HepG2 (cell line): Measurements from ENCODE around the gene CLASP2. TPM values are rescaled to one million over a fixed set of nuclear protein-coding genes. Genes with fewer than 3 reads are reported as not detected.

Experiments
- ATAC-seq: fragments of 200-7000 bp; cut with Tn5 transposase; 3 replicates; pipeline ENCODE4 v1.9.1; 2020; ENCODE audit warnings: mild to moderate bottlenecking, moderate library complexity
- BruUV-seq: library from RNA; stranded (reverse); fragments of 400-500 nt; replicated peaks from 2 replicates; lab custom pipeline; 2021; lab: Mats Ljungman, UMichigan
- CTCF ChIA-PET: fragments of 300-600 bp; formaldehyde crosslinking; extraction: SDS; loops from one replicate; lab custom pipeline; 2021; ENCODE audit warnings: low total read pairs, inconsistent platforms, low intra/inter-chr PET ratio; lab: Yijun Ruan, JAX
- POLR2A ChIA-PET: fragments of 350-600 bp; sonication (Branson Sonifier 250); formaldehyde crosslinking; loops from one replicate; lab custom pipeline; 2020; ENCODE audit warnings: antibody characterized with exemption, inconsistent platforms; lab: Yijun Ruan, JAX
- DNase-seq: peaks from one replicate; pipeline ENCODE4 v3.0.0-alpha.2; 2015; ENCODE audit warnings: low spot score
- FAIRE-seq: peaks from 3 replicates; lab custom pipeline; 2011; peaks lifted over from hg19 to GRCh38; lab: Jason Lieb, UNC
- H2AFZ ChIP-seq: one replicate; pipeline ENCODE4 v1.6.1; 2011; ENCODE audit warnings: low read length, inconsistent platforms
- H3K27ac ChIP-seq: fragments of 300-600 bp; 3 replicates; pipeline ENCODE4 v1.8.0; 2011; ENCODE audit warnings: mixed run types, mild to moderate bottlenecking, mixed read lengths, low read length, inconsistent platforms; ENCODE audit not compliant: insufficient read depth; ENCODE audit errors: extremely low read length
- H3K27me3 ChIP-seq, 2 experiments: fragments of 200-600 bp in 1 of 2; 2 replicates in 1 of 2; 3 replicates in 1 of 2; pipeline versions ENCODE4 v1.6.0 to v1.8.0; 2011; ENCODE audit warnings: low read length in 2 of 2, mild to moderate bottlenecking in 2 of 2, moderate library complexity in 2 of 2, inconsistent platforms in 1 of 2; ENCODE audit not compliant: insufficient read depth in 2 of 2, control insufficient read depth in 1 of 2
- H3K36me3 ChIP-seq, 2 experiments: fragments of 200-600 bp in 1 of 2; replicated peaks in 1 of 2; 2 replicates in 1 of 2; 3 replicates in 1 of 2; pipeline versions ENCODE4 v1.5.1 to v1.8.0; 2011; ENCODE audit warnings: low read length in 2 of 2, inconsistent platforms in 1 of 2; ENCODE audit not compliant: insufficient read depth in 2 of 2, control insufficient read depth in 1 of 2
- H3K4me1 ChIP-seq: 2 replicates; pipeline ENCODE4 v1.5.1; 2012; ENCODE audit warnings: low read length, inconsistent platforms; ENCODE audit not compliant: insufficient read depth
- H3K4me2 ChIP-seq: 2 replicates; pipeline ENCODE4 v1.6.0; 2011; ENCODE audit warnings: low read depth, low read length, inconsistent platforms
- H3K4me3 ChIP-seq, 3 experiments: fragments of 200-600 bp in 1 of 3; sonication (generic), shearing (Covaris generic) in 1 of 3; replicated peaks in 1 of 3; 2 replicates each; pipeline ENCODE4 v1.5.1; 2011 to 2016; ENCODE audit warnings: low read length in 3 of 3, inconsistent platforms in 2 of 3, low read depth in 2 of 3, mild to moderate bottlenecking in 2 of 3, control low read depth in 1 of 3, mixed read lengths in 1 of 3; ENCODE audit not compliant: insufficient read depth in 1 of 3
- H3K79me2 ChIP-seq: one replicate; pipeline ENCODE4 v1.6.1; 2011; ENCODE audit warnings: low read length, inconsistent platforms; ENCODE audit not compliant: insufficient read depth
- H3K9ac ChIP-seq: 2 replicates; pipeline ENCODE4 v1.6.0; 2011; ENCODE audit warnings: mild to moderate bottlenecking, low read depth, low read length, inconsistent platforms; ENCODE audit not compliant: insufficient read depth
- H3K9me3 ChIP-seq: 2 replicates; pipeline ENCODE4 v1.5.1; 2012; ENCODE audit warnings: mild to moderate bottlenecking, low read length
- H4K20me1 ChIP-seq: 2 replicates; pipeline ENCODE4 v1.6.0; 2011; ENCODE audit warnings: inconsistent platforms, mild to moderate bottlenecking, low read length, moderate library complexity; ENCODE audit not compliant: insufficient read depth
- CBX2 ChIP-seq, 2 experiments: fragments of 200-600 bp in 1 of 2; sonication (generic); formaldehyde crosslinking in 1 of 2; IDR thresholded peaks; 2 replicates each; pipeline versions ENCODE4 v1.7.0 to v1.8.1; 2018 to 2022; ENCODE audit warnings: low read depth in 2 of 2, low read length in 1 of 2, mild to moderate bottlenecking in 1 of 2, missing genetic modification reagents in 1 of 2
- ESRRA ChIP-seq: sonication (generic); formaldehyde crosslinking; IDR thresholded peaks from 2 replicates; pipeline ENCODE4 v1.5.1; 2020; ENCODE audit warnings: mild to moderate bottlenecking, low read depth, missing genetic modification reagents
- FIP1L1 ChIP-seq: fragments of 200-400 bp; formaldehyde crosslinking; IDR thresholded peaks from 2 replicates; pipeline ENCODE4 v1.6.1; 2018; ENCODE audit warnings: low read depth, mild to moderate bottlenecking, low read length, moderate library complexity, borderline replicate concordance; ENCODE audit not compliant: insufficient read depth
- HOXD1 ChIP-seq: sonication (generic); formaldehyde crosslinking; IDR thresholded peaks from 2 replicates; pipeline ENCODE4 v1.5.0; 2020; ENCODE audit warnings: missing genetic modification reagents
- ISL2 ChIP-seq: sonication (generic); formaldehyde crosslinking; IDR thresholded peaks from 2 replicates; pipeline ENCODE4 v1.5.0; 2020; ENCODE audit warnings: missing genetic modification reagents
- MLX ChIP-seq: IDR thresholded peaks from 2 replicates; pipeline ENCODE4 v1.6.1; 2016
- NCOR1 ChIP-seq: fragments of 200-600 bp; sonication (generic); IDR thresholded peaks from 2 replicates; pipeline ENCODE4 v1.7.0; 2017; ENCODE audit warnings: antibody characterized with exemption, low read length, borderline replicate concordance
- NFRKB ChIP-seq: fragments of 450-650 bp; IDR thresholded peaks from 2 replicates; pipeline ENCODE4 v1.6.1; 2017
- SP1 ChIP-seq, 2 experiments: fragments of 450-650 bp in 1 of 2; sonication (generic) in 1 of 2; formaldehyde crosslinking in 1 of 2; IDR thresholded peaks; 2 replicates each; pipeline versions ENCODE4 v1.4.0 to v1.6.1; 2016 to 2020; ENCODE audit warnings: missing genetic modification reagents in 1 of 2
- TOE1 ChIP-seq: sonication (generic); formaldehyde crosslinking; IDR thresholded peaks from 2 replicates; pipeline ENCODE4 v1.4.0; 2020; ENCODE audit warnings: mild to moderate bottlenecking, missing genetic modification reagents
- ZBTB4 ChIP-seq: sonication (generic); formaldehyde crosslinking; IDR thresholded peaks from 2 replicates; pipeline ENCODE4 v1.4.0; 2020; ENCODE audit warnings: missing genetic modification reagents, mild to moderate bottlenecking, borderline replicate concordance
- ZNF12 ChIP-seq: sonication (generic); formaldehyde crosslinking; IDR thresholded peaks from 2 replicates; pipeline ENCODE4 v1.5.0; 2020; ENCODE audit warnings: missing genetic modification reagents
- ZNF124 ChIP-seq: sonication (generic); formaldehyde crosslinking; IDR thresholded peaks from 2 replicates; pipeline ENCODE4 v1.4.0; 2020; ENCODE audit warnings: missing genetic modification reagents
- ZNF18 ChIP-seq: sonication (generic); formaldehyde crosslinking; IDR thresholded peaks from 2 replicates; pipeline ENCODE4 v1.8.0; 2022; ENCODE audit warnings: mild to moderate bottlenecking, missing genetic modification reagents; ENCODE audit not compliant: insufficient replicate concordance
- ZNF564 ChIP-seq: sonication (generic); formaldehyde crosslinking; IDR thresholded peaks from 2 replicates; pipeline ENCODE4 v1.8.1; 2023; ENCODE audit warnings: mild to moderate bottlenecking, missing genetic modification reagents
- WGBS: methylation state at CpG from one replicate; pipeline ENCODE4 v1.1.6; 2017; ENCODE audit warnings: low lambda C conversion rate; 5-methylcytosine and 5-hydroxymethylcytosine counted together
- in situ Hi-C: cut with HindIII; loops from 2 replicates; pipeline ENCODE4 v1.10.0; 2017; ENCODE audit warnings: low pct_unique_long_range_greater_than_20kb; ENCODE audit not compliant: extremely low pct_ligation_motif_present
- intact Hi-C: fragments of 100-400 bp; cut with micrococcal nuclease; formaldehyde crosslinking; loops from one replicate; pipeline ENCODE4 v1.10.0; 2022; ENCODE audit not compliant: unreplicated experiment
- polyA plus RNA-seq, 8 experiments: library from polyadenylated mRNA; depleted of rRNA in 3 of 8; stranded (reverse) in 7 of 8; unstranded in 1 of 8; fragments of >200 nt; fragmentation: Illumina TruSeq in 4 of 8; extraction: Trizol in 4 of 8; gene quantifications; 2 replicates each; pipeline versions ENCODE4 v1.2.1 to v1.2.3, GENCODE V29; 2011 to 2016; ENCODE audit warnings: low read depth in 4 of 8, missing spikeins in 1 of 8, mixed read lengths in 1 of 8; ENCODE audit not compliant: insufficient read depth in 1 of 8
- total RNA-seq, 5 experiments: library from RNA; depleted of rRNA; stranded (reverse); fragments of >200 nt; fragmentation: Illumina TruSeq; extraction: Trizol; gene quantifications; 2 replicates each; pipeline ENCODE4 v1.2.3, GENCODE V29; 2016; ENCODE audit warnings: low read depth in 1 of 5
- TF ChIP-seq, protein P1 (sequence below): sonication (generic); formaldehyde crosslinking; IDR thresholded peaks from 2 replicates; pipeline ENCODE4 v1.5.0; 2020; ENCODE audit warnings: missing genetic modification reagents, mild to moderate bottlenecking, borderline replicate concordance
- TF ChIP-seq, protein P2 (sequence below): sonication (generic); formaldehyde crosslinking; IDR thresholded peaks from 2 replicates; pipeline ENCODE4 v1.8.1; 2022; ENCODE audit warnings: mild to moderate bottlenecking, missing genetic modification reagents

Gene CLASP2
- total and polyA plus RNA-seq, 2 of the 13 experiments (the other 11 are each of a cell fraction or from before 2014, with no cell fraction given) = 15.7 to 34.8 TPM

DNA sequence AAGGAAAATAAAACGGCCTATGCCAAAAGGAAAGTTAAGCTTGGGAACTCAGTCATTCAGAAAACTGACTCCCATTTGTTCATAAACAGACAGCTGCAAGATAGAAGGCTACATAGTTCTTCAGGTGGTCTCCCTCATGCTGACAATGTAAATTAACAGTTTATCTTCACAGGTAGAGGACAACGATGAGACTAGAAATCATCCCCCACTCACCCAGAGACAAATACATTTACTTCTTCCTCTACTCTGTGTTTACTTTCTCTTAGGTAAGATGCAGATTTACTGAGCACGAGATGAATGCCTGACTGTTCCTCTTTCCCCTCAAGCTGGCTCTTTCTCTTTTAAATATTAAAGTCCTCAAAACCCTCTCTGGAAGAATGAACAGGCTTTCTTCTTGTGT, 160.2 kb downstream of the CLASP2 start:
- Histone ChIP-seq H3K27ac (no peak overlapping the region), H3K9ac (no peak overlapping the region), H3K4me2 (no peak overlapping the region), H3K36me3 (peaks cover 3 to 6% of the 10 kb centered on the region in 2 experiments; a peak in 4 of 5 replicates), H3K9me3 (no peaks in the 10 kb centered on the region), H3K79me2 (no peaks in the 10 kb centered on the region), H3K27me3 (no peaks in the 10 kb centered on the region), H3K4me3 (no peak overlapping the region), H4K20me1 (no peaks in the 10 kb centered on the region), H3K4me1 (peaks cover 5% of the 10 kb centered on the region; the same call in 1 of the 2 replicates), H2AFZ (no peak overlapping the region)
- 70% methylated on average over 3 of the region's 3 CpGs for WGBS
- BruUV-seq = no TSS peak
- DNase-seq (no peak), FAIRE-seq (no peak), ATAC-seq (no peak)
- ChIA-PET CTCF (no interaction called here), POLR2A (no interaction called here)
- in situ Hi-C loops (no loop called here), intact Hi-C loops (no loop called here)
- TF ChIP-seq, protein P1, sequence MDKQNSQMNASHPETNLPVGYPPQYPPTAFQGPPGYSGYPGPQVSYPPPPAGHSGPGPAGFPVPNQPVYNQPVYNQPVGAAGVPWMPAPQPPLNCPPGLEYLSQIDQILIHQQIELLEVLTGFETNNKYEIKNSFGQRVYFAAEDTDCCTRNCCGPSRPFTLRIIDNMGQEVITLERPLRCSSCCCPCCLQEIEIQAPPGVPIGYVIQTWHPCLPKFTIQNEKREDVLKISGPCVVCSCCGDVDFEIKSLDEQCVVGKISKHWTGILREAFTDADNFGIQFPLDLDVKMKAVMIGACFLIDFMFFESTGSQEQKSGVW (CRISPR knock-in tag) = no peak
- TF ChIP-seq ESRRA (no peak), SP1 (IDR thresholded peaks at IDR 0.05) (no peak), SP1 (CRISPR knock-in tag; IDR thresholded peaks at IDR 0.05) (no peak), MLX (CRISPR knock-in tag) (no peak), ZNF564 (no peak), ZBTB4 (no peak), ISL2 (CRISPR knock-in tag) (no peak), TOE1 (CRISPR knock-in tag) (no peak), ZNF124 (no peak), ZNF18 (CRISPR knock-in tag) (no peak), NCOR1 (no peak), ZNF12 (CRISPR knock-in tag) (no peak), CBX2 (IDR thresholded peaks at IDR 0.05; ENCODE audit: low read depth, low read length) (no peak), CBX2 (CRISPR knock-in tag; IDR thresholded peaks at IDR 0.05; ENCODE audit: low read depth) (no peak), NFRKB (no peak), FIP1L1 (no peak), HOXD1 (CRISPR knock-in tag) (no peak)
- TF ChIP-seq, protein P2, sequence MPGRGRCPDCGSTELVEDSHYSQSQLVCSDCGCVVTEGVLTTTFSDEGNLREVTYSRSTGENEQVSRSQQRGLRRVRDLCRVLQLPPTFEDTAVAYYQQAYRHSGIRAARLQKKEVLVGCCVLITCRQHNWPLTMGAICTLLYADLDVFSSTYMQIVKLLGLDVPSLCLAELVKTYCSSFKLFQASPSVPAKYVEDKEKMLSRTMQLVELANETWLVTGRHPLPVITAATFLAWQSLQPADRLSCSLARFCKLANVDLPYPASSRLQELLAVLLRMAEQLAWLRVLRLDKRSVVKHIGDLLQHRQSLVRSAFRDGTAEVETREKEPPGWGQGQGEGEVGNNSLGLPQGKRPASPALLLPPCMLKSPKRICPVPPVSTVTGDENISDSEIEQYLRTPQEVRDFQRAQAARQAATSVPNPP (CRISPR knock-in tag) = no peak
